ENCODE measurements around the gene TEAD4.

GRCh38 chr12:3073438-3074250, 114.4 kb downstream of the TEAD4 start:
- TF ChIP-seq CTCF (IDR thresholded peaks at IDR 0.05; ENCODE audit: poor library complexity) (peak; percentile 98), EZH2 (IDR thresholded peaks at IDR 0.05; ENCODE audit: borderline replicate concordance) (no peak), EZH2phosphoT487 (IDR thresholded peaks at IDR 0.05; ENCODE audit: low read depth, severe bottlenecking, unreplicated experiment) (no peak)

Data from hepatocyte (in vitro differentiated cells).